GM13977 (cell line): ENCODE measurements around the gene RNGTT.

Experiments used
- DNase-seq: peaks from one replicate; pipeline ENCODE4 v3.0.0; 2012; ENCODE audit warnings: low spot score
- CTCF ChIP-seq: IDR thresholded peaks from 2 replicates; pipeline ENCODE4 v1.5.1; 2012; ENCODE audit warnings: mild to moderate bottlenecking, control low read depth; ENCODE audit not compliant: insufficient read depth; ENCODE audit errors: extremely low read depth, missing control alignments
- in situ Hi-C: fragments of 300-500 bp; cut with MboI; formaldehyde crosslinking; loops from one replicate; pipeline ENCODE4 v1.12.0; 2022; ENCODE audit warnings: low sequenced_read_pairs, low pct_unique_long_range_greater_than_20kb, mixed read lengths, inconsistent platforms; ENCODE audit not compliant: unreplicated experiment

RNGTT gene

GRCh38 chr6:88963139-88964090, at the start of gene RNGTT:
RNGTT (minus strand) TSS chr6:88963618; CDS start chr6:88963409, 209 bp downstream.
- TF ChIP-seq CTCF, result peak; percentile 5
- DNase-seq, result peak; percentile 97
- in situ Hi-C loops, result no loop called here

GRCh38 chr6:89011436-89011835, 48.0 kb upstream of the RNGTT start:
- TF ChIP-seq CTCF, result no peak
- in situ Hi-C loops, result no loop called here
- DNase-seq, result no peak

GRCh38 chr6:89010825-89011224, 47.4 kb upstream of the RNGTT start:
- TF ChIP-seq CTCF, result no peak
- no peak for DNase-seq
- in situ Hi-C loops, result no loop called here

- in situ Hi-C loops, result no loop called here
- TF ChIP-seq CTCF, result no peak
- no peak for DNase-seq
These were observed 46.2 kb upstream of the RNGTT start for GRCh38 chr6:89009624-89010059.

GRCh38 chr6:89008815-89009374, 45.5 kb upstream of the RNGTT start:
- TF ChIP-seq CTCF, result no peak
- no peak for DNase-seq

GRCh38 chr6:89008001-89008814, 44.8 kb upstream of the RNGTT start:
- in situ Hi-C loops, result no loop called here
- no peak for DNase-seq
- no peak for TF ChIP-seq CTCF

More at GRCh38 chr6:89008815-89009374, 45.5 kb upstream of the RNGTT start:
- in situ Hi-C loops, result no loop called here
